Heart left ventricle (tissue), 13 donors: ENCODE results near the gene LRMDA.

ENCODE experiments used
- CTCF ChIP-seq, 12 donors: fragments of 200-600 bp; sonication (generic) in 4 of 12; IDR thresholded peaks; one replicate each; pipeline versions ENCODE4 v1.5.0 to v1.8.0; 2018 to 2022; ENCODE audit warnings: antibody characterized with exemption in 12 of 12, mild to moderate bottlenecking in 5 of 12
- POLR2A ChIP-seq, 2 donors: fragments of 450-650 bp; IDR thresholded peaks; one replicate each; pipeline ENCODE4 v1.6.1; 2017; ENCODE audit warnings: antibody characterized with exemption in 2 of 2, mild to moderate bottlenecking in 2 of 2, moderate library complexity in 2 of 2
- donor health status: ischemic (EF 13 %, LVEDD 7.1; RV severe dilation, severe dysfunction).
- donor health status: DM: no; HTN: yes; CAD: no.
- donor health status: DM: no; HTN: no; CAD: no.
- donor health status: ischemic (EF 25% LVEDD 6.9; RV normal size, moderate dysfunction).
- donor health status: ischemic (EF 25% LVEDD 5.7; RV mildly dilated, moderate dysfunction).
- donor health status: ischemic (EF 35%, LVEDD 5.7; RV mildly dilated, moderate dysfunction).
- donor health status: nonischemic (EF 11% LVEDD 7.7; RV severe dilation, severe dysfunction).
- donor health status: DM: yes; HTN: yes; CAD: no.
- donor health status: PGD.
- donor health status: ischemic (EF 29% LVEDD 5.4; RV normal size, mild dysfunction).
- donor health status: nonischemic (EF 23%, LVEDD 6.1; RV moderate dilation, normal function).

GRCh38 chr10:75493464-75493863, 62.0 kb downstream of the LRMDA start:
- TF ChIP-seq CTCF (IDR thresholded peaks at IDR 0.05), result no peak
- no peak for TF ChIP-seq POLR2A (IDR thresholded peaks at IDR 0.05)
